ENCODE data around the gene OXNAD1.

GRCh38 chr3:16349986-16350596 is 85.1 kb downstream of the OXNAD1 start:
- TF ChIP-seq CTCF (IDR thresholded peaks at IDR 0.05) (no peak), EZH2 (IDR thresholded peaks at IDR 0.05) (no peak), EZH2phosphoT487 (IDR thresholded peaks at IDR 0.05) (no peak)
